Stimulated activated CD4-positive, alpha-beta T cell treated with anti-CD3 and anti-CD28 coated beads, Interleukin-1b, Interleukin-23, amount 100 ng/mL, for 4 hours (primary cell): ENCODE measurements around the gene PODNL1.
"Not testable (repeated sequence)": the region's sequence is repeated elsewhere in the genome, so short reads cannot be mapped to it uniquely, and the experiment has no call there.

Experiments used
- DNase-seq, 2 donors: peaks; one replicate each; pipeline ENCODE4 v3.0.0-alpha.2; 2020; ENCODE audit warnings: low read depth in 2 of 2

Gene PODNL1

DNA sequence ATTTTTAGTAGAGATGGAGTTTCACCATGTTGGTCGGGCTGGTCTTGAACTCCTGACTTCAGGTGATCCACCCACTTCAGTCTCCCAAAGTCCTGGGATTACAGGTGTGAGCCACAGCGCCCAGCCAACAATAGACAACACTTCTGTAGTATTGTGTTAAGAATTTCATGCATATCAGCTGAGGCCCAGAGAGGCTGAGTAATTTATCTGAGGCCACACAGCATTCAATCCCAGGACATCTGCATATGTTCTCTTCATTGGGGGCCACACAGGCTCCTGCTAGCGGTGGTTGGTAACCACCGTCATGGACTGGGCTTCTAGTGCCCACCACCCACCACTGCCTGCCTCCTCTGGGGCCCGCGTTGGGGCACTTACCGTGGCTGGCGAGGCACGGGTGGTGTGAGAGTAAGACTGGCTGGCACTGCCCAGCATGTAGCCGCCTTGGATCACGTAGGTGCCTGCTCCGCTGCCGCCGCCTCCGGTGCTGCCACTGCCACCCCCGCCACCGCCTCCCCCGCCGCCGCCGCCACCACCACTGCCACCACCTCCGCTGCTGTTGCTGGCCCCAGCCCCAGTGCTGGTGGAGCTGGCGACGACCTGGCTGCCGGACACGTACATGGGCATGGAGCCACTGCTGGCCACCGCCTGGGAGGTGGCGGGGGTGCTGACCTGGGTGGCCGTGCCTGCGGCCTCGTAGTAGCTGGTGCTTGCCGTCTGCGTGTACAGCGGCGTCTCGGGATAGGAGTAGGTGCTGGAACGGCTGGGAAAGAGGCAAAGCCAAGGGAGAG, 34.3 kb upstream of the PODNL1 start:
- no peak for DNase-seq

DNA sequence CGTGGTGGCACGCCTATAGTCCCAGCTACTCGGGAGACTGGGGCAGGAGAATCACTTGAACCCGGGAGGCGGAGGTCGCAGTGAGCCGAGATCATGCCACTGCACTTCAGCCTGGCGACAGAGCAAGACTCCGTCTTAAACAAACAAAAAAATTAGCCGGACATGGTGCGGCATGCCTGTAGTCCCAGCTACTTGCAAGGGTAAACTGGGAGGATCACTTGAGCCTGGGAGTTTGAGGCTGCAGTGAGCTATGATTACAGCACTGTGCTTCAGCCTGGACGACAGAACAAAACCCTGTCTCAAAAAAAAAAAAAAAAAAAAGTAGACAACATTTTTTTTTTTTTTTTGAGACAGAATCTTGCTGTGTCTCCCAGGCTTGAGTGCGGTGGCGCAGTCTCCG, 33.7 kb upstream of the PODNL1 start:
- DNase-seq = not testable (repeated sequence)

DNA sequence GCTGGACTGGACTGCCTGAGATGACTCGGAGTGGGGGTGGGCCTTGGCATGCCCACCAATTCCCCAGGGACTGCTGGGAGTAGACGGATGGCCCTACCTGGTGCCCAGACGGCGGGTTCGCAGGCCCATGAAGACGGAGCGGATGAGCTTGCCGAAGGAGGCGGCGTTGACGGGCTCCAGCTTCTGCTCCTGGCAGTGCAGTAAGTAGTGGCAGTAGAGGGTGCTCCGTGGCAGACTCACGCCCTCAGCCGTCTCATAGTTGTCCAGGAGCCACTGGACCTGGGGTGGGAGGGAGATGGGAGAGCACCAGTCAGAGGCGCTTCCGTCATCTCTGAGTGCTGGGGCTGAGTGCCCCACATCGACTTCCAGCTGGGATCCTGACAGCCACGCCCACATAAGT, 31.7 kb upstream of the PODNL1 start:
- no peak for DNase-seq

DNA sequence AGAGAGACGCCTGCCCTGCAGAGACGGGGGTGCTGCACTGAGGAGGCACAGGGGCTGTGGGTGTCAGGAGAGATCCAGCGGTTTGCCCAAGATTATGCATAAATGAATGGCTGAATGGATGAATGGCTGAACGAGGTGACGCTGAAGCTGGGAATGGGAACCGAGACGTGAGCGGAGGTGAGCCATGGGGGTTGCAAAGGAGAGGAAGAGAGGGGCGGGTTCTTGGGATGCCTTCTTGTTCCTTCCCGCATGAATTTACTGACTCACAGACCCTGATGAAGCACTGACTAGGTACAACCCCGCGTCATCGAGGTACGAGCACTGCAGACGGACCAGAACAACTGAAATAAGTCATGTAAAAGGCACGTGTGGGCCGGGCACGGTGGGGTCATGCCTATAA, 30.8 kb upstream of the PODNL1 start:
- no peak for DNase-seq

DNA sequence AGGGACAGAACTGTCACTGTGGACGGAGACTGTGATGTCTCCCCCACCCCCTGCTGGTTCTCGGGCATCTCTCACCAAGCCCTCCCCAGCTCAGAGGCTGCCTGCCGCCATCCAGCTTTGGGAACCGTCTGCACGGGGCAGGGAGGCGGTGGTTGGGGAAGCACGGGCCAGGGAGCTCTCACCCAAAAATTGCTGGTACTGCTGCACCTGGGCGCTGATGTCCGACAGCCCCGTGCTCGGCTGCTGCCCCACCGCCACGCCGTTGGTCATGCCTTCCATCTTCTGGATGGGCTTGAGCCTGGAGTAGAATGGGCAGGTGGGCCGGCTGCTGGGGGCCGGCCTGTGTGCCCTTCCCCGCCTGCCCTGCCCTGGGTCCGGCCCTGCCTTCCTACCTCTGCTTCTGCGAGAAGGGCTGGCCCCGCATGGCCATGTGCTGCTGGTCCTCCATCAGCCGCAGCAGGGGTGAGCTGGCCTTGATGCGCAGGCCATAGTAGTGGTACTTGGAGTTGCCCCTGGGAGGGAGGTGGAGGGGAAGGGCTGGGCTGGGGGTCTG, 30.2 kb upstream of the PODNL1 start:
- DNase-seq = no peak

DNA sequence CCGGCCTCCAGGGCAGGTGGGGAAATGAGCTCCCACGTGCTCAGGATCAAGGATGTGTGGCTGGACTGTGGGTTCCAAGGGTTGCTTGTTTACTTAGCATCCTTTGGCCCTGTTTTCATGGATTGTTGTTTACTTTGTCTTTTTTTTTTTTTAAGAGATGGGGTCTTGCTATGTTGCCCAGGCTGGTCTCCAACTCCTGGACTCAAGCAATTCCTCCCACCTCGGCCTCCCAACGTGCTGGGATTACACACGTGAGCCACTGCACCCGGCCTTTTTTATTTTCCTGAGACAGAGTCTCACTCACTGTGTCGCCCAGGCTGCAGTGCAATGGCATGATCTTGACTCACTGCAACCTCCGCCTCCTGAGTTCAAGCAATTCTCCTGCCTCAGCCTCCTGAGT, 29.0 kb upstream of the PODNL1 start:
- not testable (repeated sequence) for DNase-seq

DNA sequence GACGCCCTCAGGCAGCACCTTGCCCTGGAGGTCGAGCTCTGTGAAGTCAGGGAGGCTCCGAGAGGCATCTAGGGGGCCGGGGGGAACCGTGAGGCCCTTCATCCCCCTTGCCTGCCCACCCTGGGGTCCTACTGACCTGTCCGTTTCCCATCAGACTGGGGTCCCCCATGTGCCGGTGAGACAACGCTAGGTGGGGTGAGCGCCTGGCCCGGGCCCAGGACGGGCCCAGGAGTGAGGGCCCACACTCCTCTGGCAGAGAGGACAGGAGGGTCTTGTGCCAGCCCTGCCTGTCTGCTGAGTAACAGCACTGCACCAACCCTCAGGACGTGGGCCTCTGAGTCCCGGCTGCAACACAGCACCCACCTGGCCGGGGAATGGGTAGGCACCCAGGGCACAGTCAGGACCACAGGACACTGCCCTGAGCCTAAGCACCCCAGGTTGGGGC, 28.5 kb upstream of the PODNL1 start:
- DNase-seq = no peak

DNA sequence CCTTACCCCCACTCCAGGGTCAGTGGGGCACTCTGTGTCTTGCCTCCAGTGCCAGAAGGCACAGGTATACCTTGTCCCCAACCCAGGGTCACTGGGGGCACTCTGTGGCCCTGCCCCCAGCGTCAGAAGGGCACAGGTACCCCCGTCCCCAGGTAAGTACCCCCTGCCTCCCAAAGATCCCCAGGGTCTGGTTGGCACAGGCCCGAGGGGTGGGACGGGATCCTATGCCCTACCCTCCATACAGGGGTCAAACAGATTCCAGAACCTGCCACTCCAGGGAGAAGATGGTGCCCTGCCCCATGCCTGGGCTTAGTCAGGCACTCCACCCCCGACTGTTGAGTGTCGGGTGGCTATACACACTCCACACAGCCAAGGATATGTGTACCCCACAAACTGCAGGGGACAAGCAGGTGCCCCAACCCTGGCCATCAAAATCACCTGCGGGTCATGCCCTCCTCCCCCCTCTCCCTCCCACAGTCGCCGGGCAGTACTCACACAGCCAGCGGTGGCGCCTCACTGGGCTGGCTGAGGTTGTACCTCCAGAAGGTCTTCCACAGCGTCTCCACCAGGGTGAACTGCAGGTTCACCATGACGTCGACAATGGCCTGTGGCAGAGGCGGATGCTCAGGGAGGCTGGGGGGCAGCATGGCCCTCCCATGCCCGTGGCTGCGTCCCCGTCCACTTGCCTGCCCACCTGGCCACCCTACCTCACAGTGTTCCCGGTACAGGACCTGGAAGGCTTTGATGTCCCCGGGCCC, 27.9 kb upstream of the PODNL1 start:
- no peak for DNase-seq

DNA sequence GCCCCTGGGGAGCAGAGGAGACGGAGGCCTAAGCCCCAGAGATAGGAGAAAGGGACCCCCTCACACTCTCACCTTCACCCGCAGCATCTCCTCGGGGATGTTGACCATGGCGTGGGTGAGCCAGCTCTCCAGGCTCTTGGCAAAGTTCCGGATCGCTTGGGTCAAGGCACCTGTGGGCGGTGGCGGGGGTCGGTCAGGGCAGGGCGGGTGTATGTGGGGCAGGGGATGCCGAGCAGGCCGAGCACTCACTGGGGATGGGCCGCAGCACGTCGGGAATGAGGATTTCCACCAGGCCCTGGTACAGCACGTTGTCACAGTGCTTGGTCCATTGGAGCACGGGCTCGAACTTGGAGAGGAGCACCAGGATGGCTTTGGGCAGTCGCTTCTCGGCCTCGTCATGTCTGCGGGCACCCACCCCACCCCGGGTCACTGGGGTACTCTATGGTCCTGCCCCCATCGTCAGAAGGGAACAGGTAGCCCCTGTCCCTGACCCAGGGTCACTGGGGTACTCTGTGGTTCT, 27.2 kb upstream of the PODNL1 start:
- no peak for DNase-seq

DNA sequence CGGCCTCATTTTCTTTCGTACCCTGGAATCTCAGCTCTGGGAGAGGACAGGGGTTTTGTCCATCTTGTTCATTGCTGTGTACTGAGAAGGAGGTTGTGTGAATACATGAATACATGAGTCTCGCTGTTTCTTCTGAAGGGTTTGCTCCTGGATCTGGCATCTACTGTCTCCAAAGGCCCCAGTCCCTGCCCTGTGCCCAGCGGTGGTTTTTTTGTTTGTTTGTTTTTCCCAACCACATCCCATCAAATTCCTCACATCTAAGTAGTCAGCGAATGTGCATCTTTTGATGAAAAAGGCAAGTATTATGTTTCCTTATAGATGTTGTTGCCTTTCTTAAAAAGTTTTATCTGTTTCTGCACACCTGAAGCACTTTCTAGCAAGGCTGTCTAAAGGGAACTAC, 26.6 kb upstream of the PODNL1 start:
- no peak for DNase-seq

DNA sequence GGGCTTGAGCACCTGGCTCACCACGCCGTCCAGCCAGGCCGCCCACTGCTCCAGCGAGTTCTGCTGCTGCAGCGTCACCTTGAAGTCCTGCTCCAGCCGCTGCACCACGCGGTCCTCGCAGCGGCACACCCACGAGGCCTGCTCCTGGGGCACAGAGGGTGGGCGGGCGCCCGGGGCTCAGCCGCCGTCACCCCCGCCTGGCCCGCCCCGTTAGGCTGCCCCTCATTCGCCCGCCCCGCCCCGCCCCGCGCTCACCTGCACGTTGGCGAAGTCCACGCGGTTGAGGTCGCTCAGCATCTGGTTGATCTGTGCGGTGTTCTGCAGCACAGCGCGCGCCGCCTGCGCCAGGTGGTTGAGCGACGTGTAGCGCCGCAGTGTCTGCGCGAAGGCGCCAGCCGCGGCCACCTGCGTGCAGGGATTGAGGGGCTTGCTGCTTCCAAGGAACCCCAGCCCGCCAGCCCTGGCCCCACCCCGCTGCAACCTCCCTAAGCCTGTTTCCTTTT, 25.4 kb upstream of the PODNL1 start:
- DNase-seq = no peak

DNA sequence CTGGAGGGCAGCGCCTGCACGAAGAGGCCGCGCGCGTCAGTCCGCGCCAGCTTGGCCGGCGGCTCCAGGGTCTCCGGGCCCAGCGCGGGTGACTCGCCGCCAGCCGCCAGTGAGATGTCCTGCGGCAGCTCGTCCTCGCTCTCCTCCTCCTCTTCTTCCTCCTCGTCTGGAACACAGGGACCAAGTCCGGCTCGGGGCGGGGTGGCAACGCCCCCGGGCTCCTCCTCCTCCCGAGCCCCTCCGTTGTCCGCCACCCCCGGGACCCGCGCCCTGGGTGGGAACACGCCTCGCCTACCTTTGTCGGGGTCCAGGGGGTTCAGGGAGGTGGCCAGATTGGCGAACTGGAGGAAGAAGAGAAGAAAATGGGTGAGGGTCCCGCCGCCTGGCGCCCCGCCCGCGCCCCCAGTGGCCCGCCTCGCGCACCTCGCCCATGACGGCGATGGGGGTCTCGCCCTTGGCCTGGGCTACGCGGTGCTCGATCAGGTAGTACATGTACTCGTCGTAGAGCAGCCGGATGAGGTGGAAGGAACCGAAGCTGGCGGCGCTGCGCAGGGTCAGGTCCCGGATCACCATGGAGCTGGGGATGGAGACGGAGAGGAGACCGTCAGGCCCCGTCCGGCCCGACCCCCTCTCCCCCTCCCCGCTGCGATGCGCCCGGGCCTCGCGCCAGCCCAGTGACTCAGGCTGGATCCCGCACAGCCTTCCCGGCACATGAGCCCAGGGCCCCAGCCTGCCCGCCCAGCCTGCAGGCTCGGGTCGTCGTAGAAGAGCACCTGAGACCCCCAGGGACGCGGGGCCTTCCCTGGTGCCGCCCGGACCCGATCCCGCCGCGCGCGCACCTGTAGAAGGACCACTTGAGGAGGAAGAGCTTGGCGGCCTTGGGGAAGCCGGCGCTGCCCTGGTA, 24.7 kb upstream of the PODNL1 start:
- DNase-seq = no peak

DNA sequence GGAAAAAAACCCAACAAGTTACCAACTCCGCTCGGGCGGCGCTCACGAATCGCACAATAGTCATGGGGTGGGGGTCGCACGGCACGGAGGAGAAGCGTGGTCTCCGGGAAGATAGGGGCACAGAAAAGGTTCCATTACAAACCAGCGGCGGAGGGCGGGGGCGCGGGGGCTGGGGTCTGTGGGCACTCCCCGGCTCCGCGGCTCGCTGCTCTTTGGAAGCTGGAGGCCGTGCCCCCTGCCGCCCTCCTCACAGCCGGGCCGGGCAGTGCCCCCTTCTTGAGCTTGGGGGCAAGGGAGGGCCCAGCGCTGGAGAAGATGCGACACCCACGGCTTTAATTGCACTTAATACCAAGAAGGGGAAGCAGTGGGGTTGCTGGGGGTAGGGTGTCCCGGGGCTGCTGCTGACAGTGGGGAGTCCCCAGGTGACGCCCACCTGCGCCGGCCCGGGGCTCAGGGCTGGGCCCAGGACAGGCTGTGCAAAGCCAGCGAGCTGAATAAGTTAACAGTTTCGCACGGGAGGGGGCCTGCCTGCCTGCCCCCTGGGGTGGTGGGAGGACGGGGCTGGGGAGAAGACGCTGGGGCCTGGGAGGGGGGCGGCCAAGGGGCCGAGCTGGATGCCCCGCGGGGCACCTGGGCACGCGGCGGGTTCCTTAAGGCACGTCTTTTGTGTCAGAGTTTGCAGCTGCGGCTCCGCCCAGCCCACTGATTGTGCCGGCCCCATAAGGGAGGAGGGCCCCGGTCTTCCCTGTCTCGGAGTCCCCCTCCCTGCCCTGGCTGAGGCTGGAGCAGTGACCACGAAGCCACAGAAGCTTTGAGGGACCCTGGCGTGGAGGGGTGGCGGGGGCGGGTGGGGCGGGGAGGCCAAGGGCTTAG, 23.8 kb upstream of the PODNL1 start:
- DNase-seq = no peak

DNA sequence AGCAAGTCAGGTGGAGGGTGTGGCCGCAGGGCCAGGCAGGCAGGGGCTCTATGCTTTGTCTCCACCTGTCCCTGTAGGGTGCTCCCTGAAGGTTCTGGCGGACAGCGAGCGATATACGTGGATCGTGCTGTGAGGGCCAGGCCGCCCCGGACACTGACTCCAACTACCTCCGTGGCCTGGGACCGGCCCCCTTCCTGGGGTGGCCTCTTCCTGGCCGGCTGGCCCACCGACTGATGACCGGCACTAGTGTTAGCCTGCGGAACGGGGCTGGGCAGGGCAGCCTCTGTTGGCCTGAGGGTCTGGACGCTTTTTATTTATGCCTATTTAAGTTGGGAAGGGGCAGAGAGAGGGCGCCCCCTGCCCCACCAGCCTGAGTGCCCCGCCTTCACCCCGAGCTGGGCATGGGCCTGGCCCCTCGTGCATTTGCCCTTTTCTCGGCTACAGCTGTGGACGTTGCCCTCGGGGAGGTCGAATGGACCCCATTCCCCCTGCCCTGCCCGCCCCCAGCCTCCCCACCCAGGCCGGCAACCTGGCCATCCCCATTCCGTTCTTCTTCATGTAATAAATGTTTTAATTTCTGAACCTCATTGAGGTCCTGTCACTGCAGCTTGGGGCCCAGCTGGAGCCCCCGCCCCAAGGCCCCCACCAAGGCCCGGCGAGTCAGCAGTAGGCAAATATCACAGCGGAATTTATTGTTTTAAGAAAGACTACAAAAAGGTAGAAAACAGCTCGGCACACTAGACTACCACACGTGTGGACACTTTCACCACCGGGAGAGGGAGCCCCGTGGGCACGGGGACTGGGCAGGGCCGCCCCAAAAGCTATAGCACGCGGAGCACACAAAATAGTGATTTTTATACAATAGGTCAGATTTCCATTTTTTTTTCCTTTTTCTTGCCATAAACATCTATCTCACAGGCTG, 22.9 kb upstream of the PODNL1 start:
- no peak for DNase-seq

DNA sequence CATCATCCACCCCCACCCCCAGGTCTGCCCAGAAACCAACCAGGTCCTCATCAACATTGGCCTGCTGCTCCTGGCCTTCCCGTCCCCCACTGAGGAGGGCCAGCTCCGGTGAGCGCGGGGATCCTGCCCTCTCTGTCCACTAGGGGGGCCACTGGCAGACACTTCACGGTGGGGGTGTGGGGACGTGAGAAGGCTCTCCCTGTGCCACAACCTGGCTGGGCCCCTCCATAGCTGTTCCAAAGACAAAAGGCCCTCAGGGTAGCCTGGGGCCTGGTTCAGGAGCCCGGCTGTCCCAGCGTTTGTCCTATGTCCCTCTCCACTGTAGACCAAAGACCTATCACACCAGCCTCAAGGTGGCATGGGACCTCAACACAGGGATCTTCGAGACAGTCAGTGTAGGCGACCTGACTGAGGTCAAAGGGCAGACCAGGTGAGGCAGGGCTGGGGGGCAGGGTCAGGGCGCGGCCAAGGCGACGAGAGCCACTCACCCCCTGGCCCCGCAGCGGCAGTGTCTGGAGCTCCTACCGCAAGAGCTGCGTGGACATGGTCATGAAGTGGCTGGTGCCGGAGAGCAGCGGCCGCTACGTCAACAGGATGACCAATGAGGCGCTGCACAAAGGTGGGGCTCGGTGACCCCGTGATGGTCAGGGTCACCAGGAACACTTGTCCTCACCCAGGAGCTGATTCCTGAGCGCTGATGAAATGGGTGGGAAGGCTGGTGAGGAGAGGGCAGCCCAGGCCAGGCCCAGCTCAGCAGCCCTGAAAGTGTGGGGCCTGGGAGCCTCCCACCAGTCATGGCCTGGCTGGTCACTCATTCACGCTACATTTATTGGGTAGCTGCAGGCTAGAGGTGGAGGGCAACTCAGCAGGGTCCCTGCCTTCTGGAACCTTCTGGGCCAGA, 22.0 kb upstream of the PODNL1 start:
- DNase-seq = no peak

DNA sequence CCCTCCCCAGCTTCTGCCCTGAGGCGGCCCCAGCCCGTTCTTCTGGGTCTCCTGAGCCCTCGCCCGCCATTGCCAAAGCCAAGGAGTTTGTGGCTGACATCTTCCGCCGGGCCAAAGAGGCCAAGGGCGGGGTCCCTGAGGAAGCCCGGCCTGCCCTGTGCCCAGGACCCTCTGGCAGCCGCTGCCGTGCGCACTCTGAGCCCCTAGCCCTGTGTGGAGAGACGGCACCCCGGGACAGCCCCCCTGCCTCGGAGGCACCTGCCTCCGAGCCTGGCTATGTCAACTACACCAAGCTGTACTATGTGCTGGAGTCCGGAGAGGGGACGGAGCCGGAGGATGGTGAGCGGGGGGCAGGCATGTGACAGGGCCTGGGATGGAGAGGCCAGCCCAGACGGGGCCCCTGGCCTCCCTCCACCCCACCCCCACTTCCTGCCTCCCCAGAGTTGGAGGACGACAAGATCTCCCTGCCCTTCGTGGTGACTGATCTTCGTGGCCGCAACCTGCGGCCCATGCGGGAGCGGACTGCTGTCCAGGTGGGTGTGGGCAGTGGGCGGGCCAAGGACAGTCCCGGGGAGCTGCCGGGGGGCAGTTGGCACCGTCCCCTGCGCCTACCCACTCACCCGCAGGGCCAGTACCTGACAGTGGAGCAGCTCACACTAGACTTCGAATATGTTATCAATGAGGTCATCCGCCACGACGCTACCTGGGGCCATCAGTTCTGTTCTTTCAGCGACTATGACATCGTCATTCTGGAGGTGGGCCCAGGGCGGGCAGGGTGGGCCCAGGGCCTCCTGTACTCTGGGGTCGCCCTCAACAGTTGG, 21.1 kb upstream of the PODNL1 start:
- DNase-seq = no peak

DNA sequence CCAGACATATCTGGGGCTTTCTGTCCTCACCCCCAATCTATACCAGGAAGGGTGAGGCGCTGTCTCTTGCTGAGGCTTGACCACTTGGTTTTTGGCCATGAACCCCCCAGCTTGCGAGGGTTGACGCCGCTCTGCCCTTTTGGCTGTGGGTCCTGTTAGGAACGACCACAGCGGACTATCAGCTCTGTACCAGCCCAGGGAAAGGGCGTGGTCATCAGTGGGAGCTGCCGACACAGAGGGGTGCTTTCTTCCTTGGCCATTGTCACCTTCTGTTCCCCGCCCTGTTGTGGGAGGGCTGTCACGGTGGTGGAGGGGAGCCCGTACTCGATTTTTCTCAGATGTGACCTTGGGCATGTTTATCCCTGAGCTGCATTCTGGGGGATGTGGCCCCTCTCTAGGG, 19.8 kb upstream of the PODNL1 start:
- no peak for DNase-seq
